Measurements from ENCODE around the gene NKRF.

GRCh38 chrX:119549327-119550016 is 56.8 kb downstream of the NKRF start:
- TF ChIP-seq PHF8 (IDR thresholded peaks at IDR 0.05; ENCODE audit: borderline replicate concordance, low read length): no peak
- TF ChIP-seq MAX (CRISPR knock-in tag; IDR thresholded peaks at IDR 0.05): no peak
